ENCODE measurements around the gene SPAG9.

SPAG9 gene

GRCh38 chr17:50981279-50981678 lies 139.4 kb downstream of the SPAG9 start:
- DNase-seq, result no peak

- DNase-seq, result no peak
Measured at GRCh38 chr17:50979524-50979927, 141.1 kb downstream of the SPAG9 start.

GRCh38 chr17:50977487-50978159 lies 143.0 kb downstream of the SPAG9 start:
- DNase-seq, result no peak

- DNase-seq, result no peak
Measured at GRCh38 chr17:50976951-50977472, 143.7 kb downstream of the SPAG9 start.

- DNase-seq, result no peak
Measured at GRCh38 chr17:50973557-50974494, 146.8 kb downstream of the SPAG9 start.

GRCh38 chr17:50972577-50972976 lies 148.1 kb downstream of the SPAG9 start:
- no peak for DNase-seq

- DNase-seq, result no peak
Measured at GRCh38 chr17:50967795-50968194, 152.9 kb downstream of the SPAG9 start.

GRCh38 chr17:50966163-50966666 lies 154.5 kb downstream of the SPAG9 start:
- no peak for DNase-seq

GRCh38 chr17:50963139-50963538 lies 157.5 kb downstream of the SPAG9 start:
- no peak for DNase-seq

GRCh38 chr17:50961282-50962220 lies 159.1 kb downstream of the SPAG9 start:
- DNase-seq, result no peak

GRCh38 chr17:50959341-50959740 lies 161.3 kb downstream of the SPAG9 start:
- no peak for DNase-seq

GRCh38 chr17:50957600-50958575 lies 162.8 kb downstream of the SPAG9 start:
- no peak for DNase-seq

GRCh38 chr17:50956750-50957523 lies 163.7 kb downstream of the SPAG9 start:
- DNase-seq, result peak; percentile 56

GRCh38 chr17:50956409-50956749 lies 164.3 kb downstream of the SPAG9 start:
- DNase-seq, result no peak

GRCh38 chr17:50955667-50956120 lies 165.0 kb downstream of the SPAG9 start:
- no peak for DNase-seq

- DNase-seq, result no peak
Measured at GRCh38 chr17:50955160-50955559, 165.5 kb downstream of the SPAG9 start.

- no peak for DNase-seq
Measured at GRCh38 chr17:50954641-50955121, 166.0 kb downstream of the SPAG9 start.

GRCh38 chr17:50953831-50954601 lies 166.7 kb downstream of the SPAG9 start:
- DNase-seq, result no peak

GRCh38 chr17:50953518-50953830 lies 167.2 kb downstream of the SPAG9 start:
- no peak for DNase-seq

GRCh38 chr17:50952889-50953288 lies 167.8 kb downstream of the SPAG9 start:
- no peak for DNase-seq

All from effector CD4-positive, alpha-beta T cell (primary cell).